IMR-90 (cell line): ENCODE results near the gene ANKMY2.

Experiments
- BHLHE40 ChIP-seq: fragments of 150-350 bp; IDR thresholded peaks from 2 replicates; pipeline ENCODE4 v1.6.1; 2016; ENCODE audit warnings: mild to moderate bottlenecking, low read depth, low read length
- CEBPB ChIP-seq: IDR thresholded peaks from 2 replicates; pipeline ENCODE4 v1.6.1; 2012; ENCODE audit warnings: low read depth, low read length, improper control_type of control experiment
- FOS ChIP-seq: fragments of 150-350 bp; IDR thresholded peaks from 2 replicates; pipeline ENCODE4 v1.6.1; 2016; ENCODE audit warnings: low read depth, low read length
- MAZ ChIP-seq: IDR thresholded peaks from 2 replicates; pipeline ENCODE4 v1.6.1; 2012; ENCODE audit warnings: low read depth, mild to moderate bottlenecking, low read length, improper control_type of control experiment, moderate library complexity, borderline replicate concordance
- RAD21 ChIP-seq: IDR thresholded peaks from 2 replicates; pipeline ENCODE4 v1.6.1; 2012; ENCODE audit warnings: low read length, improper control_type of control experiment
- TF ChIP-seq, protein P1 (sequence below): fragments of 150-350 bp; IDR thresholded peaks from 2 replicates; pipeline ENCODE4 v1.6.1; 2017; ENCODE audit warnings: mild to moderate bottlenecking, antibody characterized with exemption, low read length, low read depth
- TF ChIP-seq, protein P2 (sequence below): conservative IDR thresholded peaks from 2 replicates; pipeline ENCODE4 v1.5.1; 2012; ENCODE audit warnings: mild to moderate bottlenecking, low read depth, low read length, improper control_type of control experiment

DNA sequence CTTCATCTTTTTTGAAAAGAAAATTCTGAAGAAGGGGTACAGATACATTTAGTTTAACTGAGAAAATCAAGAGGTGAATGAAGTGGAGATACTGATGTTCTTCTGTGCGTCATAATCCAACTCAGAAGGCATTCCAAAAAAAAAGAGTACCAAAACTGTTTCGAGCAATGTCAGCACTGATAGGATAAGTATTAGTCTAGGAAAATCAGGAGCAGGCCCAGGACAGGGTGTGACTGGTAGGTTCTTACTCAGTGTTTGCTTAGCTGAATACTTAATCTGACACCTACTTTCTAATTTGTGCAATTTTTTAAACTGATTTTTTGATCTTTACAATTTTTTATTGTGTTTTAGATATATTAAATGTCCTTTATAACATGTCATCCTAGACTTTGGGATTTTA, 4.7 kb upstream of the ANKMY2 start:
- TF ChIP-seq, protein P1, sequence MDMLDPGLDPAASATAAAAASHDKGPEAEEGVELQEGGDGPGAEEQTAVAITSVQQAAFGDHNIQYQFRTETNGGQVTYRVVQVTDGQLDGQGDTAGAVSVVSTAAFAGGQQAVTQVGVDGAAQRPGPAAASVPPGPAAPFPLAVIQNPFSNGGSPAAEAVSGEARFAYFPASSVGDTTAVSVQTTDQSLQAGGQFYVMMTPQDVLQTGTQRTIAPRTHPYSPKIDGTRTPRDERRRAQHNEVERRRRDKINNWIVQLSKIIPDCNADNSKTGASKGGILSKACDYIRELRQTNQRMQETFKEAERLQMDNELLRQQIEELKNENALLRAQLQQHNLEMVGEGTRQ: no peak
- TF ChIP-seq, protein P2, sequence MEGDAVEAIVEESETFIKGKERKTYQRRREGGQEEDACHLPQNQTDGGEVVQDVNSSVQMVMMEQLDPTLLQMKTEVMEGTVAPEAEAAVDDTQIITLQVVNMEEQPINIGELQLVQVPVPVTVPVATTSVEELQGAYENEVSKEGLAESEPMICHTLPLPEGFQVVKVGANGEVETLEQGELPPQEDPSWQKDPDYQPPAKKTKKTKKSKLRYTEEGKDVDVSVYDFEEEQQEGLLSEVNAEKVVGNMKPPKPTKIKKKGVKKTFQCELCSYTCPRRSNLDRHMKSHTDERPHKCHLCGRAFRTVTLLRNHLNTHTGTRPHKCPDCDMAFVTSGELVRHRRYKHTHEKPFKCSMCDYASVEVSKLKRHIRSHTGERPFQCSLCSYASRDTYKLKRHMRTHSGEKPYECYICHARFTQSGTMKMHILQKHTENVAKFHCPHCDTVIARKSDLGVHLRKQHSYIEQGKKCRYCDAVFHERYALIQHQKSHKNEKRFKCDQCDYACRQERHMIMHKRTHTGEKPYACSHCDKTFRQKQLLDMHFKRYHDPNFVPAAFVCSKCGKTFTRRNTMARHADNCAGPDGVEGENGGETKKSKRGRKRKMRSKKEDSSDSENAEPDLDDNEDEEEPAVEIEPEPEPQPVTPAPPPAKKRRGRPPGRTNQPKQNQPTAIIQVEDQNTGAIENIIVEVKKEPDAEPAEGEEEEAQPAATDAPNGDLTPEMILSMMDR: no peak
- TF ChIP-seq RAD21 (no peak), MAZ (no peak), BHLHE40 (no peak), FOS (no peak), CEBPB (no peak)
